ENCODE results near the gene GRIFIN.
"Not testable (repeated sequence)": the region's sequence is repeated elsewhere in the genome, so short reads cannot be mapped to it uniquely, and the experiment has no call there.

GRIFIN gene

GRCh38 chr7:2478399-2478785 lies 2.2 kb upstream of the GRIFIN start:
- DNase-seq (ENCODE audit: low spot score) = no peak

GRCh38 chr7:2477447-2478398 lies 1.5 kb upstream of the GRIFIN start:
- no peak for DNase-seq (ENCODE audit: low spot score)

- DNase-seq (ENCODE audit: low spot score) = no peak
These were observed 713 bp upstream of the GRIFIN start for GRCh38 chr7:2476776-2477446.

GRCh38 chr7:2475678-2476015 lies 551 bp downstream of the GRIFIN start:
- no peak for DNase-seq (ENCODE audit: low spot score)

- no peak for DNase-seq (ENCODE audit: low spot score)
These were observed 1.2 kb downstream of the GRIFIN start for GRCh38 chr7:2474813-2475677.

- no peak for DNase-seq (ENCODE audit: low spot score)
These were observed 2.0 kb downstream of the GRIFIN start for GRCh38 chr7:2474224-2474623.

- no peak for DNase-seq (ENCODE audit: low spot score)
These were observed 2.6 kb downstream of the GRIFIN start for GRCh38 chr7:2473496-2474180.

GRCh38 chr7:2472739-2473138 lies 3.5 kb downstream of the GRIFIN start:
- DNase-seq (ENCODE audit: low spot score) = no peak

- DNase-seq (ENCODE audit: low spot score) = no peak
These were observed 4.8 kb downstream of the GRIFIN start for GRCh38 chr7:2471396-2471795.

GRCh38 chr7:2471022-2471329 lies 5.2 kb downstream of the GRIFIN start:
- DNase-seq (ENCODE audit: low spot score) = no peak

GRCh38 chr7:2470204-2471021 lies 5.8 kb downstream of the GRIFIN start:
- no peak for DNase-seq (ENCODE audit: low spot score)

GRCh38 chr7:2469460-2470203 lies 6.6 kb downstream of the GRIFIN start:
- not testable (repeated sequence) for DNase-seq (ENCODE audit: low spot score)

GRCh38 chr7:2468227-2468626 lies 8.0 kb downstream of the GRIFIN start:
- no peak for DNase-seq (ENCODE audit: low spot score)

GRCh38 chr7:2466675-2467074 lies 9.5 kb downstream of the GRIFIN start:
- no peak for DNase-seq (ENCODE audit: low spot score)

- DNase-seq (ENCODE audit: low spot score) = no peak
These were observed 10.3 kb downstream of the GRIFIN start for GRCh38 chr7:2465928-2466327.

- no peak for DNase-seq (ENCODE audit: low spot score)
These were observed 13.5 kb downstream of the GRIFIN start for GRCh38 chr7:2462731-2463130.

GRCh38 chr7:2461268-2462026 lies 14.8 kb downstream of the GRIFIN start:
- DNase-seq (ENCODE audit: low spot score) = no peak

- DNase-seq (ENCODE audit: low spot score) = no peak
These were observed 15.6 kb downstream of the GRIFIN start for GRCh38 chr7:2460641-2461040.

GRCh38 chr7:2460188-2460587 lies 16.0 kb downstream of the GRIFIN start:
- DNase-seq (ENCODE audit: low spot score) = no peak

- DNase-seq (ENCODE audit: low spot score) = no peak
These were observed 16.5 kb downstream of the GRIFIN start for GRCh38 chr7:2459674-2460073.

Data from hematopoietic multipotent progenitor cell treated with erythropoietin and hydrocortisone succinate and interleukin-3 and kit ligand, for 17 days (in vitro differentiated cells).